NT2/D1 (cell line): ENCODE results near the gene AK8.

Source experiments
- DNase-seq: peaks from one replicate; pipeline ENCODE4 v3.0.0-alpha.2; 2011; ENCODE audit warnings: low read depth, low spot score
- H3K27me3 ChIP-seq: 2 replicates; pipeline ENCODE4 v1.6.0; 2011; ENCODE audit warnings: mild to moderate bottlenecking; ENCODE audit not compliant: insufficient read length, insufficient read depth
- H3K36me3 ChIP-seq: 2 replicates; pipeline ENCODE4 v1.6.1; 2011; ENCODE audit warnings: mild to moderate bottlenecking, low read length, mixed read lengths; ENCODE audit not compliant: insufficient read depth, insufficient read length
- H3K4me1 ChIP-seq: 2 replicates; pipeline ENCODE4 v1.5.1; 2011; ENCODE audit not compliant: insufficient read depth, insufficient read length
- H3K4me3 ChIP-seq: 2 replicates; pipeline ENCODE4 v1.5.1; 2011; ENCODE audit warnings: low read depth; ENCODE audit not compliant: insufficient read length
- H3K9ac ChIP-seq: 2 replicates; pipeline ENCODE4 v1.6.0; 2011; ENCODE audit warnings: low read depth; ENCODE audit not compliant: insufficient read length
- H3K9me3 ChIP-seq: 2 replicates; pipeline ENCODE4 v1.5.1; 2011; ENCODE audit warnings: mild to moderate bottlenecking, low read length; ENCODE audit not compliant: insufficient read depth
- SUZ12 ChIP-seq: IDR thresholded peaks from 2 replicates; pipeline ENCODE4 v1.6.1; 2011; ENCODE audit not compliant: insufficient read length, insufficient read depth; ENCODE audit errors: extremely low read depth
- YY1 ChIP-seq: IDR thresholded peaks from 2 replicates; pipeline ENCODE4 v1.6.1; 2011; ENCODE audit not compliant: insufficient read length, insufficient read depth
- ZNF274 ChIP-seq: IDR thresholded peaks from 2 replicates; pipeline ENCODE4 v1.6.1; 2011; ENCODE audit warnings: mild to moderate bottlenecking, low read depth, low read length

AK8 gene

GRCh38 chr9:132909311-132909710, 31.2 kb upstream of the AK8 start:
- Histone ChIP-seq H3K9ac (no peak overlapping the region), H3K4me3 (no peak overlapping the region), H3K4me1 (peaks cover 3% of the 10 kb centered on the region), H3K36me3 (peaks cover 73% of the 10 kb centered on the region), H3K27me3 (no peaks in the 10 kb centered on the region), H3K9me3 (no peaks in the 10 kb centered on the region)
- no peak for DNase-seq
- TF ChIP-seq YY1, result no peak
- no peak for TF ChIP-seq SUZ12
- no peak for TF ChIP-seq ZNF274

- TF ChIP-seq SUZ12 (no peak), YY1 (no peak), ZNF274 (no peak)
- Histone ChIP-seq H3K4me1 (peaks cover 4% of the 10 kb centered on the region), H3K9ac (no peak overlapping the region), H3K27me3 (no peaks in the 10 kb centered on the region), H3K4me3 (no peak overlapping the region), H3K9me3 (no peaks in the 10 kb centered on the region), H3K36me3 (peaks cover 78% of the 10 kb centered on the region)
- DNase-seq, result no peak
Measured at GRCh38 chr9:132908635-132909034, 30.6 kb upstream of the AK8 start.

GRCh38 chr9:132905726-132906125, 27.6 kb upstream of the AK8 start:
- no peak for TF ChIP-seq SUZ12
- no peak for TF ChIP-seq YY1
- TF ChIP-seq ZNF274, result no peak
- no peak for DNase-seq
- Histone ChIP-seq H3K27me3 (no peaks in the 10 kb centered on the region), H3K36me3 (peaks cover 83% of the 10 kb centered on the region), H3K4me3 (no peak overlapping the region), H3K4me1 (peaks cover 4% of the 10 kb centered on the region), H3K9ac (no peak overlapping the region), H3K9me3 (no peaks in the 10 kb centered on the region)

- Histone ChIP-seq H3K4me1 (peaks cover 4% of the 10 kb centered on the region), H3K9me3 (no peaks in the 10 kb centered on the region), H3K36me3 (peaks cover 83% of the 10 kb centered on the region), H3K4me3 (no peak overlapping the region), H3K27me3 (no peaks in the 10 kb centered on the region), H3K9ac (no peak overlapping the region)
- no peak for TF ChIP-seq ZNF274
- no peak for TF ChIP-seq YY1
- no peak for TF ChIP-seq SUZ12
- peak; percentile 30 for DNase-seq
Measured at GRCh38 chr9:132903574-132904492, 25.7 kb upstream of the AK8 start.

DNA sequence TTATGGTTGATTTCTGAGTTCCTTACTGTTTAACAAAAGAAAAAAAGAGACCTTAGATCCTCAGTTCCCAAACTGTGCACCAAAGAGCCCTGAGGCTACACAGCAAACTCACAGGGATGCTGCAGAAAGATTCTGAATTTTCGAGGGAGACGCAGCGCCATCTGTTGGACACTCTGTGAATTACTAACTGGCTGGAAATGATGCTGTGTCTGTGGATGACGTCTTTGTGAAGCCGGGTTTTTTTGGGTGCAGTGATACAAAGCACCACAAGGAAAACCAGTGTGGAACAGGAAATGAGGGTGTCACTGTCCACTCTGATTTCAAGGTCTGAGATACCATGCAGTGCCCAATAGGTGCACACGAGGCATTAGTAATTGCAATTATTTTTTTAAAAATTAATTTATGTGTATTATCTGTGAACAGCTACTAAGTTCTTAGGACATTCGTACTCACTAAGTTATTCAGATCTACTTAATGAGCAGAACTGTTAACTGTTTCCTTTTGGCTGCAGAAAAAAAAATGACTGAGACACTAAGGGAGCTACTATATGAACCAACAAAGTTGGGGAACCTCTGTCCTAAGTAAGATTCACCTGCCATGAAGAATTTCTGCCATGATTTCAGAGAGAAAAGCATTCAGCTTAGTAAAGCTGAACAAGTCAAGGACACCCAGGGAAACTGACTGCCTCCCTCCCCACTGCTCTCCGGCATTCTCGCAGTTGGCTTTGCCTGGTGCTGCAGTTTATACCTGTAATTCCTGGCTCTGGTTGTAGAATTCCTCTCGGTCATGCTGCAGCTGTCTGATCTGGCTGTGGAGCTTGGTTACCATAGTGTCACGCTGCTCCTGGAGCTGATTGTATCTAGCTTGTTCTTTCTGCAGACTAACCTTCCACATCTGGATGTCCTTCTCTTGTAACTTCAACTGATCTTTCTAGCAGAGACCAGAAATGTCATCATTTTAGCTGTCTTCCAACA, 24.1 kb upstream of the AK8 start:
- H3K4me1 ChIP-seq, result peaks cover 4% of the 10 kb centered on the region
- H3K27me3 ChIP-seq, result no peaks in the 10 kb centered on the region
- peak; percentile 66 for DNase-seq
- H3K4me3 ChIP-seq, result no peak overlapping the region
- H3K36me3 ChIP-seq, result peaks cover 90% of the 10 kb centered on the region
- TF ChIP-seq YY1, result no peak
- no peaks in the 10 kb centered on the region for H3K9me3 ChIP-seq
- H3K9ac ChIP-seq, result no peak overlapping the region

DNA sequence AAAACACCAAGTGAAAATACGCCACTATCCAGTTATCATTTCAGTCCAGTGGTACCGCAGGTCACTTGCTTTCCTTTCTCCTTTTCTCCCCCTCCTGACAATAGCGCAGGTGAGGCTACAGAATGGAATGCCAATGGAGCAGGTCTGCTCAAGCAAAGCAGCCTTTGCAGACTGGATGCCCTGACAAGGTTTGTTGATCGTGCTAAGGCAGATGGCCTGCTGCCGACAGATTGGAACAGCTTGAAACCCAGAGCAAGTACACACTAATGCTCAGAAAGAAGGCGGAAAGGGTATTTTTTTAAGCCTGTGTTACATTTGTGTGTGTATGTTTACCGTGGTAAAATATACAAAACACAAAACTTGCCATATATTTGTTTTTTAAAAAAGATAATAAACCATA, 20.0 kb upstream of the AK8 start:
- no peak for DNase-seq
- Histone ChIP-seq H3K4me1 (no peaks in the 10 kb centered on the region), H3K27me3 (no peaks in the 10 kb centered on the region), H3K9me3 (no peaks in the 10 kb centered on the region), H3K36me3 (peaks cover 91% of the 10 kb centered on the region), H3K4me3 (no peak overlapping the region), H3K9ac (no peak overlapping the region)
- TF ChIP-seq ZNF274, result no peak
- TF ChIP-seq SUZ12, result no peak
- no peak for TF ChIP-seq YY1

DNA sequence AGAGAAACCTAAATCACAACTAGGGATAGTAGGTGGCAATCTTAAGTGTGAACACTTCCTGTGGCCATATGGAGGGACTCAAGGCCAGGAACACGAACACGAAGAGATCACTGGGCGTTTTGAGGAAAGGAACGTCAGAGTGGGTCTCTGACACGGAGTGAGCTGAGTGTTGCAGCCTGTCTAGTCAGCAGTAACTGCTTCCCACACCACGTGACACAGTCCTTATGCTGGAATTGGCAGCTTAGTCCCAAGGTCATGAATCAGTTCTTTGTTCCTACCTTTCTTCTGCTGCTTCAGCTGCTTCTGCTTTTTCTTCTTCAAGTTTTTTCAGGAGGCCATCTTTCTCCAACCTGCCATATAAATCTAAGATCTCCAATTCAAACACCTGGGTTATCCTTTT, 18.8 kb upstream of the AK8 start:
- no peaks in the 10 kb centered on the region for H3K4me1 ChIP-seq
- no peak for TF ChIP-seq SUZ12
- TF ChIP-seq YY1, result no peak
- no peak for TF ChIP-seq ZNF274
- DNase-seq, result no peak
- peaks cover 92% of the 10 kb centered on the region for H3K36me3 ChIP-seq
- no peak overlapping the region for H3K4me3 ChIP-seq
- H3K9ac ChIP-seq, result no peak overlapping the region
- no peaks in the 10 kb centered on the region for H3K27me3 ChIP-seq
- H3K9me3 ChIP-seq, result no peaks in the 10 kb centered on the region
